ENCODE data around the gene SPTAN1.
"Not testable (repeated sequence)": the region's sequence is repeated elsewhere in the genome, so short reads cannot be mapped to it uniquely, and the experiment has no call there.

The SPTAN1 gene

GRCh38 chr9:128657344-128657704 is 104.9 kb downstream of the SPTAN1 start:
- DNase-seq (ENCODE audit: low read depth in 4 of 4, low spot score in 1 of 4), result no peak

GRCh38 chr9:128657796-128658195 is 105.4 kb downstream of the SPTAN1 start:
- no peak for DNase-seq (ENCODE audit: low read depth in 4 of 4, low spot score in 1 of 4)

- not testable (repeated sequence) for DNase-seq (ENCODE audit: low read depth in 4 of 4, low spot score in 1 of 4)
These were observed 114.1 kb downstream of the SPTAN1 start for GRCh38 chr9:128666481-128666941.

- DNase-seq (ENCODE audit: low read depth in 4 of 4, low spot score in 1 of 4), result no peak
These were observed 117.4 kb downstream of the SPTAN1 start for GRCh38 chr9:128669786-128670185.

- DNase-seq (ENCODE audit: low read depth in 4 of 4, low spot score in 1 of 4), result no peak
These were observed 123.0 kb downstream of the SPTAN1 start for GRCh38 chr9:128675382-128675781.

GRCh38 chr9:128677794-128678193 is 125.4 kb downstream of the SPTAN1 start:
- DNase-seq (ENCODE audit: low read depth in 4 of 4, low spot score in 1 of 4), result no peak
